Central memory CD4-positive, alpha-beta T cell (primary cell): ENCODE results near the gene IFT74.
"Not testable (repeated sequence)": the region's sequence is repeated elsewhere in the genome, so short reads cannot be mapped to it uniquely, and the experiment has no call there.

Experiments used
- DNase-seq: peaks from one replicate; pipeline ENCODE4 v3.0.0; 2022

Gene IFT74

DNA sequence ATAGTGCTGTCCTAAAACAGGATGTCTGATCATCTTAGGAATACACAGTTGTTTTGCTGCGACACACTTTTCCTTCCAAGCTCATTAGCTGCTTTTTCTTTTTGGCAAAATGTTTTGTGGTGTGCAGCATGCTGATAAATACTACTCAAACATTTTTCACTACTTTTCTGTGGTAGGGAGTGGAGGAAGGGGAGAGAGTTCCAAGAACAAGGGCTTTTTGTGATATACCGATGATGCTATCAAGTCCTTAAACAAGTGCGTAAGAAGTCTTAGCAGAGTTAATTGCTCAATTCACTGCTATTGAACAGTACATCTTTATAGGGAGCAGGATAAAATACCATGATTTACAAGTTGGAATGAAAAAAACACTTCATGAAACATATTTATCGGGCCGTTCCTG lies 129.2 kb downstream of the IFT74 start:
- DNase-seq = no peak

DNA sequence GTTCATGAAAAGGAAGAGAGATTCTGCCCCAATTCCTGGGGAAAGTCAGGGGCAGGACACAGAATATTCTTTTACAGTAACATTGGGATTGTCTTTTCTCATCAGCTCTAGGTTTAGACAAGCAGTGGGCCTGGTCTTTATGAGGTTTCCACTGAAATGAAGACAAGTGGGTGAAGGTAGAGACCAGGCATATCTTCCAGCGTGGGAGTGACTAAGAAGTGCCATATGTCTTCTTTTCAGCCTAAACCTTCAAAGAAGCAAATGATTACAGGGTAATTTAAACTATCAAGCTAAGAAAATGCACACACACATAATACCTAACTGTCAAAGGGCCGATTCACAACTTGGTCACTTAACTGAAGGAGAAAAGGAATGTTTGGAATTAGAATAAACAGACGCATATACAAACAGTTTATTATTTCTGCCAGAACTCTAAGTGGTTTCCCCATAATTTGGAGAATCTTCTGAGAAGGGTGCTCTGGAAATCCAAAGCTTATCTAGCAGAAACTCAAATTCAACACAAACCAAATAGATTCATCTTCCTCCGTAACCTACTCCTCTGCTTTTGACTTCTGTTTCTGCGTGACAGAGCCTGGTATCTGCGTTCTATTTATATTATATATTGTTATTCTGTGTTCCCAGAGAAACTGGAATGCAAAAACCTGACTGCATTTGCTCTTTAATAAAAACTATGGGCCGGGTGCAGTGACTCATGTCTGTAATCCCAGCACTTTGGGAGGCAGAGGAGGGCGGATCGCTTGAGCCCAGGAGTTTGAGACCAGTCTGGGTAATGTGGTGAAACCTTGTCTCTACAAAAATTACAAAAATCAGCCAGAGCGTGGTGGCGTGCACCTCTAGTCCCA lies 130.8 kb downstream of the IFT74 start:
- no peak for DNase-seq

- no peak for DNase-seq
Observed at GRCh38 chr9:27088981-27089380, 132.8 kb downstream of the IFT74 start.

DNA sequence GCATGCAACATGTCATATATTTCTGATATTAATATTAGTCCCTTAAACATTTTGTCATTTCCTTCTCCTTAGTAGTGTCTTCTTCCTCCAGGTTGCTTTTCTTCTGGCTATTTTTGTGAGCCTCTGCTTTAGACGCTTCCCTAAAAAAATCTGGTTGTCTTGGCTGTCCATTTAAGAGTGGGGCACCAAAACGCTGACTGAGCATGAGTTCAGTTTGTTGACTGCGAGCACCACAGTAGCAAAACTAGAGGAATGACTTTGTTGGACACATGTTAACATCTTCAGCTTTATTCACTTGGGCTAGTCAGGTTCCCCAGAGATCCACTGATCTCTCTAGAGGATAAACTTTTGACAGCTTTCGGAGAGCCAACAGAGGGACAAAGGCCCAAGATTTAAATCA lies 133.5 kb downstream of the IFT74 start:
- DNase-seq = no peak

- DNase-seq = no peak
Observed at GRCh38 chr9:27090231-27090630, 134.0 kb downstream of the IFT74 start.

DNA sequence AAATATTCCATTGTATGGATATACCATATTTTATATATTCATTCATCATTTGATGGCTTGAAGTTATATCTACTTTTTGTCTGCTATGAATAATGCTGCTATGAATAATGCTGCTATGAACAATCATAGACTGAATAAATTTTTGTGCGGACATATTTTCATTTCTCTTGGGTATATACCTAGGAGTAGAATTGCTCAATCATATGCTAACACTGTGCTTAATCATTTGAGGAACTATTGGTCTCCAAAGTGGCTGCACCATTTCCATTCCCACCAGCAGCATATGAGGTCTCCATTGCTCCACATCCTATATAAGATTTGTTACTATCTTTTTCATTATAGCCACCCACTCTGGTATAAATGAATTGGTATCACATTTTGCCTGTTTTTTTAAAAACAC lies 134.5 kb downstream of the IFT74 start:
- no peak for DNase-seq

DNA sequence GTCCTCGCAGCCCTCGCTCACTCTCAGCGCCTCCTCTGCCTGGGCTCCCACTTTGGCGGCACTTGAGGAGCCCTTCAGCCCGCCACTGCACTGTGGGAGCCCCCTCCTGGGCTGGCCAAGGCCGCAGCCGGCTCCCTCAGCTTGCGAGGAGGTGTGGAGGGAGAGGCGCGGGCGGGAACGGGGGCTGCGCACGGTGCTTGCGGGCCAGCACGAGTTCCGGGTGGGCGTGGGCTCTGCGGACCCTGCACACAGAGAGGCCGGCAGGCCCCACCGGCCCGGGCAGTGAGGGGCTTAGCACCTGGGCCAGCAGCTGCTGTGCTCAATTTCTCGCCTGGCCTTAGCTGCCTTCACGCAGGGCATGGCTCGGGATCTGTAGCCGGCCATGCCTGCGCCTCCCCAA lies 136.3 kb downstream of the IFT74 start:
- DNase-seq = not testable (repeated sequence)

DNA sequence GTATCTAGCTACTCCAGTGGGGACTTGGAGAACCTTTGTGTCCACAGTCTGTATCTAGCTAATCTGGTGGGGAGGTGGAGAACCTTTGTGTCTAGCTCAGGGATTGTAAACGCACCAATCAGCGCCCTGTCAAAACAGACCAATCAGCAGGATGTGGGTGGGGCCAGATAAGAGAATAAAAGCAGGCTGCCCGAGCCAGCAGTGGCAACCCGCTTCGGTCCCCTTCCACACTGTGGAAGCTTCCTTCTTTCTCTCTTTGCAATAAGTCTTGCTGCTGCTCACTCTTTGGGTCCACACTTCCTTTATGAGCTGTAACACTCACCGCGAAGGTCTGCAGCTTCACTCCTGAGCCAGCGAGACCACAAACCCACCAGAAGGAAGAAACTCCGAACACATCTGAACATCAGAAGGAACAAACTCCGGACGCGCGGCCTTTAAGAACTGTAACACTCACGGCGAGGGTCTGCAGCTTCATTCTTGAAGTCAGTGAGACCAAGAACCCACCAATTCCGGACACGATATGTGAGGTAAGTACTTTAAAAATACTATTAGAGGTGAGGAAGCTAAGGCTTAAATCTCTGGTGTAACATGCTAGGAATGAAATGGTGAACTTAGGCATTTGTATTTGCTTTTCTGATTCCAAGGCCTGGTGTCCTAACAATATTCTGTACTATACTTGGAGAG lies 137.3 kb downstream of the IFT74 start:
- DNase-seq = not testable (repeated sequence)

GRCh38 chr9:27094640-27095298 lies 138.6 kb downstream of the IFT74 start:
- no peak for DNase-seq

GRCh38 chr9:27107241-27107640 lies 151.0 kb downstream of the IFT74 start:
- DNase-seq = no peak

DNA sequence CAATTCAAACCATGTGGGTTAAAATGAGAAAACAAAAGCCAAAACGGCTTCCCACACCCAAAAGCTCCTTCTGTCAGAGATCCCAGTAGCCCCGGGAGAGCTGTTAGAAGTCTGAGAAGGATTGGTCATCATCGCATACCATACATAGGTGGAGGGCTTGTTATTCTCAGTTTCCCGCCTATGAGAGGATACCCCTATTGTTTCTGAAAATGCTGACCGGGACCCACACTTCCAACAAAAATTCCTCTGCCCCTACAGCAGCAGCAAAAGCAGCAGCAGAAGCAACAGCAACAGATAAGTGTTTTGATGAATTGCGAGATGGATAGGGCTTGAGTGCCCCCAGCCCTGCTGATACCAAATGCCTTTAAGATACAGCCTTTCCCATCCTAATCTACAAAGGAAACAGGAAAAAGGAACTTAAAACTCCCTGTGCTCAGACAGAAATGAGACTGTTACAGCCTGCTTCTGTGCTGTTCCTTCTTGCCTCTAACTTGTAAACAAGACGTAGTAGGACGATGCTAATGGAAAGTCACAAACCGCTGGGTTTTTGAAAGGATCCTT lies 152.8 kb downstream of the IFT74 start, which contains the start of gene TEK:
TEK (plus strand) TSS at position 245 of the 561 bp plus-strand sequence. CDS start 366 bp downstream, outside the sequence.
- DNase-seq = no peak

GRCh38 chr9:27109621-27110020 lies 153.4 kb downstream of the IFT74 start:
- no peak for DNase-seq

- no peak for DNase-seq
Observed at GRCh38 chr9:27110181-27110580, 154.0 kb downstream of the IFT74 start.

DNA sequence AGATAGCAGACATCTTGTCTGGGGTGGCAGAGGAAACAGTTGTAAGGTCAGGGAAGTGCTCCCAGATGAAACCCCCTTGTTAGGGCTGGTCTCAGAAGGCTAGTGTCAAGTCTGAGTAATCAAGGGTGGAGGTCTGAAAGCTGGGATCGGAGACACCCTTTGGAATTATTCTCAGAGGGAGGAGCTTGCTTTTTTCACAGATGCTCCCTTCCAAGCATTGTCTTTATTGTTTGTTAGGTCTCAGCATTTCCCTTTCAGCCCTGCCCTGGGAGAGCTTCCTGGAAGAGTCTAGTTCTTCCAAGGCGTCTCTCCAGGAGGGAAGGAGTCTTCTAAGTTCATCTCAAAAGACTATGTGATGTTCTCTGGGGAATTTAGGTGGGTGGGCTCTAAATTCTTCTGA lies 156.0 kb downstream of the IFT74 start:
- DNase-seq = no peak
